NCI-H524 treated with DMSO at 0.1 percent for 48 hours (cell line): ENCODE data around the gene F9.
A peak's percentile ranks its signal among the peaks of the same experiment; 100 is the strongest.
"Not testable (repeated sequence)": the region's sequence is repeated elsewhere in the genome, so short reads cannot be mapped to it uniquely, and the experiment has no call there.

Source experiments
- DNase-seq: peaks from one replicate; lab custom pipeline; 2025; lab: John Stamatoyannopoulos, UW

F9 gene

GRCh38 chrX:139530550-139530949 lies at the start of gene F9:
TSS of gene F9 (plus strand) at chrX:139530739. CDS start at chrX:139530765, 26 bp downstream.
- no peak for DNase-seq

GRCh38 chrX:139483699-139484098 lies 46.8 kb upstream of the F9 start:
- DNase-seq, result no peak

GRCh38 chrX:139484591-139484990 lies 45.9 kb upstream of the F9 start:
- DNase-seq, result no peak

GRCh38 chrX:139495324-139495723 lies 35.2 kb upstream of the F9 start:
- no peak for DNase-seq

- DNase-seq, result no peak
Observed at GRCh38 chrX:139506333-139506732, 24.2 kb upstream of the F9 start.

- DNase-seq, result no peak
Observed at GRCh38 chrX:139508099-139508498, 22.4 kb upstream of the F9 start.

GRCh38 chrX:139518475-139518874 lies 12.1 kb upstream of the F9 start:
- DNase-seq, result no peak

- not testable (repeated sequence) for DNase-seq
Observed at GRCh38 chrX:139528829-139529228, 1.7 kb upstream of the F9 start.

GRCh38 chrX:139532834-139533233 lies 2.3 kb downstream of the F9 start:
- no peak for DNase-seq

GRCh38 chrX:139533444-139533843 lies 2.9 kb downstream of the F9 start:
- DNase-seq, result no peak

GRCh38 chrX:139538907-139539790 lies 8.6 kb downstream of the F9 start:
- DNase-seq, result no peak

- no peak for DNase-seq
Observed at GRCh38 chrX:139542652-139543051, 12.1 kb downstream of the F9 start.

GRCh38 chrX:139543920-139544319 lies 13.4 kb downstream of the F9 start:
- no peak for DNase-seq

- no peak for DNase-seq
Observed at GRCh38 chrX:139544591-139544990, 14.1 kb downstream of the F9 start.

GRCh38 chrX:139554376-139554775 lies 23.8 kb downstream of the F9 start:
- DNase-seq, result no peak

- no peak for DNase-seq
Observed at GRCh38 chrX:139554991-139555675, 24.6 kb downstream of the F9 start.

GRCh38 chrX:139559383-139560042 lies 29.0 kb downstream of the F9 start:
- peak; percentile 5 for DNase-seq

GRCh38 chrX:139560221-139560620 lies 29.7 kb downstream of the F9 start:
- DNase-seq, result no peak

- no peak for DNase-seq
Observed at GRCh38 chrX:139563251-139563650, 32.7 kb downstream of the F9 start.

- DNase-seq, result no peak
Observed at GRCh38 chrX:139566981-139567380, 36.4 kb downstream of the F9 start.

- DNase-seq, result no peak
Observed at GRCh38 chrX:139581068-139581467, 50.5 kb downstream of the F9 start.

GRCh38 chrX:139585613-139586012 lies 55.1 kb downstream of the F9 start:
- DNase-seq, result no peak

- no peak for DNase-seq
Observed at GRCh38 chrX:139596068-139596467, 65.5 kb downstream of the F9 start.
